ENCODE data around the gene SLX4.
"Not testable (repeated sequence)": the region's sequence is repeated elsewhere in the genome, so short reads cannot be mapped to it uniquely, and the experiment has no call there.

The SLX4 gene

DNA sequence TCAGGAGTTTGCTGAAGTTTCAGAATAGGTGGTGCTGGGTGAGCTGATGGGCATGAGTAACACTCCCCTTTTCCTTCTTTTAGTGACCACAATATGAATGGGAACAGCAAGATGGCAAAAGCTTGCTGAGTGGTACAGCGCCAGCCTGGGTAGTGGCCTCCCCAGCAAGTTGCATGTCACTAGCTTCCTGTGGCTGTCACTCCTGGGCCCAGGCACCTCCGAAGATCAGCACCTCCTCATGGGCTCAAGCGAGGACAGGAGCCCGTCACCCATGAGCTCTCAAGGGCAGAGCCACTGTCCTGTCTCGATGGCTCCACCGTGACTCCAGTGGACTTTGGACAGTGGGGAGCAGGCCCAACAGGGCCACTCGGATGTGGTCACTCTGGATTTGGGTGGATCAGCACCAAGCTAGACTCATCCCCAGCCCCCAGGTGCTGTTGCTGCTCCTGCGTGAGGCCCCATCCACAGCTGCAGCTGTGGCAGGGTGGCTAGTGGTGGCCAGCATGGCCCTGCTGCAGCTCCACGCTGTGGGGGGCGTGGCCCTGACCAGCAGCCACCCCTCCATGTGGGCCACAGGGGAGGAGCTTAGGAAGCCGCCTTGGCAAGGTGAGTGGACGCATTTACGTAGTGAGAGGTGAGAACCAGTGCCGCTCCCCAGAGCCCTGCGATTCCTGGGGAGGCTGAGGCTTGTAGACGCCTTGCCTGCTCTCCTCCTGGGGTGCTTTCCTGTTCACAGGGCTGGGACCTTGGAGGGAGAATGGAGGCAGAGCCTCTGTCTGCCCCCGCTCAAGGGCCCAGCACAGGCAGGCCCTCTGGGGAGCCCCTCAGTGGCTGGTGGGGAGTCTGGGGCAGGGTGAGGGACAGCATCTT is 29.5 kb upstream of the SLX4 start:
- DNase-seq, result no peak

DNA sequence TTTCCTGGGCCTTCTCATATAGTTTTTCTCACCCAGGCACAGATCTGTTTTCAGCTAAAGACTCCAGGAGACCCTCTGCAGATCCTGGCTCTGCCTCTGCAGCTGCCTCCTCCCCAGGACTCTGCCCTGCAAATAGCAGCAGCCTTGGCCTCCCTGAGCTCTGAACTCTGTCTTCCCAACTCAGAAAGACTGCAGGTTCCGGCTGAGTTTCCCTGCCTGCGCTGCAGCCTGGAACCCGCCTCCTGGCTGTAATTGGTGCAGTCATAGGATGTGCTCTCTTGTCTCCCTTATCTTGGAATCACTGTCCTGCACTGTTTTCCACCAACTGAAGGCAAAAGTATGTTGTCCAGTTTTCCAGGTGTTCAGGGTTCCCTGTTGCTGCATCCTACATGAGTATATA is 28.8 kb upstream of the SLX4 start:
- no peak for DNase-seq

DNA sequence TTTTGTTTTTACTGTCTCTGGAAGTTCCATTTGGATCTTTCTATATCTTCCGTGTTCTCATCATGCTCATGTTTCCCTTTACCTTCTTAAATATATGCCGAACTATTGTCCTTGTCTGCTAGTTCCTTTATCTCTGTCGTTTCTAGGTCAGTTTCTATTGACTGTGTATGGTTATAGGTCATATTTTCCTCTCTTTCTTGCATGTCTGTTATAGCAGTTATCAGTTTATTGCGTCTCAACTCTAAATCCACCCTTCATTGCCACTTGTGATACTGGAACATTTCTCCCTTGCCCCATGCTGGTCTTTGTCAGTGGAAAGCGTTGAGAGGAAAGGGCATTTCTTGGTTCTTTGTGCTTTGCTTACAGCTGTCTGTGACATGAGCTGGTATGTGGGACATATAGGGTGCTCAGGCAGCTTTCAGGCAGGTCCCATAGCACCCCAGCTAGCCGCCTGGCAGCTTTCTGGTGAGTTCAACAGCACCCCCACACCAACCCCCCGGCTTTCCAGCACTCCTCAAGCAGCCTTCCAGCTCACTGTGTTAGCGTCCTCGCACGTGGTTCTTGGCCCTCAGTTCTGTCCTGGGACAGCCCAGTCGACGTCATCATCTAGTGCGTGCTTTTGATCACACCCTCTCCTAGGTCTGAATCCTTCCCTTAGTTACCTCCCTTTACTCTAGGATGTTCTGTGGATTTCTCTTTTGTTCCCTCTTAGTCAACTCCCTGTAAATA is 27.7 kb upstream of the SLX4 start:
- DNase-seq, result no peak

DNA sequence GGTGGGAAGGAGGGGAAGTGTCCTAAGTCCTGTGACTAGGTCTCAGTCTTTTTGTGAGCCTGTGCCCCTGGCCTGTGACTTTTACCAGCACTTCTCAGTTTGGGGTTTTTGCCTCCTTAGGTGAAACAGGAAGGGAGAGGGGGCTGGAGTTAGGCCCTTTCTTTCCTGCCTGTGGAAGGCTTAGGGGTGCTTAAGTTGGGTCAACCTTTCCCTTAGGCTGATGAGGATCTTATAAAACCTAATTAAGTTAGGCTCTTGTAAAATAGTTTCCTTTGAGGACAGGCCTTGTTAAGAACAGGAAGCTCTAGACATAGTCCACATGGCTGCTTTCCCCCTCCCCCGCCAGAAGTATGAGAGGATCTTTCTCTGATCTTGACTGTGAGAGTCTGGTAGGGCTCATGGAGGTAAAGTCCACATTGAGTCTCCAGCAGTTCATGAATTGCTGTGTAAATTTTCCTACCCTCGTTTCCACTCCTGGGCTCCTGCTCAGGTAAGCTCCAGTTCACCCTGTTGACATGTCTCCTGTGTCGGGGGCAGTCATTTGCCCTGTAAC is 26.0 kb upstream of the SLX4 start:
- DNase-seq, result no peak

DNA sequence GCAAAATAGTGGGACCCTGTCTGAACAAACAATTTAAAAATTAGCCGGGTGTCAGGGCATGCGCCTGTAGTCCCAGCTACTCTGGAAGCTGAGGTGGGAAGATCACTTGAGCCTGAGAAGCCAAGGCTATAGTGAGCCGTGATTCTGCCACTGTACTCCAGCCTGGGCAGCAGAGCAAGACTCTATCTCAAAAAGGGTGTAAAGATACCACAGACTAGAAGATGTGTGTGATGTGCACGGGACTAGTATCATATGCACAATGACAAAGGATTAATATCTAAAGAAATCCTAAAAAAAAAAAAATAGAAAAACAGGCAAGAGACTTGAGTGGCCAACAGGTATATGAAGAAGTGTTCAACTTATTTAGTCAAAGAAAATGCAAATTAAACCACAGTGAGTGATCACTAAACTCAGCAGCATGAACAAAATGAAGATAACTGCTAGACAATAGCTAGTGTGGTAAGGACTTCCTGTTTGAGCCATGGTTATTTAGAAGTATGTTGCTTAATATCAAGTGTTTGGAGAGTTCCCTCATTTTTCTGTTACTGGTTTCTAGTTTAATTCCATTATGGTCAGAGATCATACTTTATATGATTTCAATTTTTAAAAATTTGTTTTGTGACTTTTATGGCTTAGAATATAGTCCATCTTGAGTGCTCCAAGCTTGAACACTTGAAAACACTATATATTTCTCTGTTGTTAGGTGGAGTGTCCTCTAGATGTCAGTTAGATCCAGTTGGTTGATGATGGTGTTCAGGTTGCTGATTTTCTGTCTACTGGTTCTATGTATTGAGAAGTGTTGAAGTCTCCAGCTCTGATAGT is 14.7 kb upstream of the SLX4 start:
- no peak for DNase-seq

DNA sequence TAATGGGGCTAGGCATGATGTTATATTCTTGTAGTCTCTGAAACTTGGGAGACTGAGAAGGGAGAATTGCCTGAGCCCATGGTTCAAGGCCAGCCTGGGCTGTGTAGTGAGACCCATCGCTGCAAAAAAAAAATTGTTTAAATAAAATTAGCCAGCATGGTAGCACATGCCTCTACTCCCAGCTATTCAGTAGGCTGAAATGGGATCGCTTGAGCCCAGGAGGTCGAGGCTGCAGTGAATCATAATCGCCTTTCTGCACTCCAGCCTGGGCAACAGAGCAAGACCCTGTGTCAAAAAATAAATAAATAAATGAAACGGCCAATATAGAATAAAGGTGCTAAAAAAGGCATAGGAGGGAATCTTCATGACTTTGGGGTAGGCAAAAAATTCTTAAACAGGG is 13.9 kb upstream of the SLX4 start:
- DNase-seq, result no peak

DNA sequence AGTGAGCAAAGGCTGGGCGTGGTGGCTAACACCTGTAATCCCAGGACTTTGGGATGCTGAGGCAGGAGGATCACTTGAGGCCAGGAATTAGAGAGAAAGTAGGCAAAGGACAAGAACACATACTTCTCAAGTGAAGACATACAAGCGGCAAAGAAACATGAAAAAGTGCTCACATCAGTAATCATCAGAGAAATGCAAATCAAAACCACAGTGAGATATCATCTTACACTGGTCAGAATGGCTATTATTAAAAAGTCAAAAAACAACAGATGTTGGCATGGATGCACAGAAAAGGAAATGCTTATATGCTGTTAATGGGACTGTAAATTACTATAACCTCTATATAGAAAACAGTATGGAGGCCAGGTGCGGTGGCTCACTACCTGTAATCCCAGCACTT is 12.2 kb upstream of the SLX4 start:
- DNase-seq, result no peak

DNA sequence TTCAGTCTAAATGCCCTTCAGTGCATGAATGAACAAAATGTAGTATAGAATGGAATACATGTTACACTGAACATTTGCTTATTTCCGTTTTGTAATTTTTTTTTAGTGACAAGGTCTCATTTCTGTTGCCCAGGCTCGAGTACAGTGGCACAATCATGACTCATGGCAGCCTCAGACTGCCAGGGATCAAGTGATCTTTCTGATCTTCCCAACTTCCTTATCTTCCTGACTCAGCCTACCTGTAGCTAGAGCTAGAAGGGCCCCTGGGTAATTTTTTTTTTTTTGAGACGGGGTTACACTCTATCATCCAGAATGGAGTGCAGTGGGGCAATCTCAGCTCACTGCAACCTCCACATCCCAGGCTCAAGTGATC is 7.3 kb upstream of the SLX4 start:
- no peak for DNase-seq

DNA sequence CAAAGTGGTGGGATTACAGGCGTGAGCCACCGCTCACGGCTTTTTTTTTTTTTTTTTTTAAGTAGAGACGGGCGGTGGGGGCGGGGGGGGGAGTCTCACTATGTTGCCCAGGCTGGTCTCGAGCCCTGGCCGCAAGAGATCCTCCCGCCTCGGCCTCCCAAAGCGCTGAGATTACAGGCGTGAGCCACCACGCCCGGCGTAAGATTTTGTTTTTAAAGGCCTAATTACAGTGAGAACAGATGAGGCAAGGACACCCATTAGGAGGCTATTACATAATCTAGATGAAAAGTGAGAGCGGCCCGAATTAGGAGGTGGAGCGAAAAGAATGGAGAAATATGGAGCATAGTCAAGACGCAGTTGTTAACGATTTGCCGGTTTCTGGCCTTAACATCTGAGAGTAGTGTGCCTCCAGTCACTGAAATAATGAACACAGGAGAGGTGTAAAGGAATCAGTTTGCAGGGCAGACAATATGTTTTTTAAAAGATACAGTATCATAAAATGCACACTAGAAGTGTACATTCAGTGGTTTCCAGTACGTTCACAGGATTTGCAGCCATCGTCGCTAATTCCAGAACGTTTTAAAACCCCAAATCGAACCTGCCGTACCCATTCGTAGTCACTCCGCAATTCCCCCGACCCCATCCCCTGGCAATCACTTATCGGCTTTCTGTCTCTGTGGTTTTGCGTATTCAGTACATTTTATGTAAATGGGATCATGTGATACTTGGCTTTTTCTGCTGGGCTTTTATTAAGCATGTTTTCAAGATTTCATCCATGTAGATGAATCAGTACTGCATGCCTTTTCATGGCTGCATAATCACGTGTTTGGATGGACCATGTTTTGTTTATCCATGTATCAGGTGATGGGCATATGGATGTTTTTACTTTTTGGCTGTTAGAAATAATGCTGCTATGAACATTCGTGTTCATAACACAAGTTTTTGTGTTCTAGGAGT is 1.4 kb upstream of the SLX4 start:
- DNase-seq, result no peak

DNA sequence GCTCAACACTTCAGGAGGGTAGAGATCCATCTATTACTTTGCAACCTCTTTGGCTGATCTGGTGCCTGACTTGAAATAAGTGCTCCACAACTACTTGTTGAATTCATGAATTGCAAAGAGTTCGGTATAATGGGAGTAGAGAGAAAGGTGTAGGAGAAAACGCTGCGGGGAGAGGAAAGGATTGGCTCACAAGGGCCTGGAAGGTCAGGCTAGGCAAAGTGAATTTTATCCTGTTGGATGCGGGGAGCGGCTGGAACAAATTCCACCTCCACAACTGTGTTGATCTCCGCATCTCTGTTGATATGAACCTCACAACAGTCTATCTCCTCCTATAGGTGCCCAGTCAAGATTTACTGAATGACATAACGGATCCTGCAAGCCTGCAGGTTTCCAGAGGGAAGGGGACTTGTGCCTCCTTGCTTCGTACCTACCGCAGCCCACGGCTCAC is 684 bp downstream of the SLX4 start:
- no peak for DNase-seq

DNA sequence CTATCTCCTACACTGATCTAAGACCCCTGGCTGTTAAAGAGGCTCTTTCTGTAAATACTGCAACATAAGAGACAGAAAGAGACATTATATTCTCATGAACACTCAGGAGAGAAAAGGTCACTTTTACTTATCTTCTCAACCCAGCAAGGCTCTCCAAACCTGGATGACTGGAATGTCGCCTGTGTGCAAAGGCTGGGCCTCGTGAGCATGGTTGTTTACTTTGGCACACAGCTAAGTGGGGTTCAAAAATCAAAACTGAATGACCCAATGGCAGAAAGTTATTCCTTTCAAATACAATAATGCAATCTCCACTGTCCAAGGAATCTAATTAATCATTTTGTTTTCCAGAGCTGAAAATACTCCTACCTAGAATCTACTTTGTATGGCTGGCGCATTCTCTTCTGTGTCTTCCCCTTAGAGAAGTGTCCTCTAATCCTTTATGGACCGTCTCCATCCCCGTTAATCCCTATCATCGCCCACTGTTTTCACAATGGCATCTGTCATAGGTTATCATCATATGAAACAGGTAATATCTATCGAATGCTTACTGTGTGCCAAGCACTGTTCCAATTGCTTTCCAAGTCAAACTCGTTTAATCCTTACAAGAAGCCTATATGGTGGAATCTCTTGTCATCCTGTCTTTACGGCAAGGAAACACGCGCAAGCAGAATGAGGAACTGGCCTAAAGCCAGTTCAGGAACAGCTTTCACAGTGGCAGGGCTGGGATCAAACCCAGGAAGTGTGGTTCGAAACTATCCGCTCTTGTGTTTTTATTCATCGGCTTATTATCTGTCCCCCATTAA is 1.3 kb downstream of the SLX4 start:
- no peak for DNase-seq

DNA sequence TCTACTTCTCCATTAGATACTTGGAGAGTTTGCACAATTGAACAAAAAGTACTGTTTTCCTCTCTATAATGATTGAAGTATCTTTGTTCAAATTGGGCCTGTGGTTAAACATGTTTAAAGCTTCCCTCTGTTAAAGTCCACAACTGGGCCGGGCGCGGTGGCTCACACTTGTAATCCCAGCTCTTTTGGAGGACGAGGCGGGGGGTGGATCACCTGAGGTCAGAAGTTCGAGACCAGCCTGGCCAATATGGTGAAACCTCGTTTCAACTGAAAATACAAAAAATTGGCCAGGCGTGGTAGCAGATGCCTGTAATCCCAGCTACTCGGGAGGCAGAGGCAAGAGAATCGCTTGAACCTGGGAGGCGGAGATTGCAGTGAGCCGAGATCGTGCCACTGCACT is 2.4 kb downstream of the SLX4 start:
- not testable (repeated sequence) for DNase-seq

DNA sequence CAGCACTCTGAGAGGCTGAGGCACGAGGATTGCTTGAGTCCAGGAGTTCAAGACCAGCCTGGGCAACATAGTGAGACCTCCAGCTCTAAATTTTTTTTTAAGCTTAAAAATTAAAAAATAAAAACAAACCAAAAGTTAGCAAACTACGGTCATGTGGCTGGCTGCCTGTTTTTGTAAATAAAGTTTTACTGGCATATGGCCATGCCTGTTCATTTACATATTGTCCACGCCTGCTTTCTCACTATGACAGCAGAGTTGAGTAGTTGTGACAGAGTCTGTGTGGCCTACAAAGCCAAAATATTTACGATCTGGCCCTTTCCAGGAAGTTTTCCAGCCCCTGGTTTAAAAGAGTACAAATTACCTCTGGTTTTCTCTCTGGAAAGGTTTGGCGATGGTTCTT is 3.3 kb downstream of the SLX4 start:
- DNase-seq, result no peak

DNA sequence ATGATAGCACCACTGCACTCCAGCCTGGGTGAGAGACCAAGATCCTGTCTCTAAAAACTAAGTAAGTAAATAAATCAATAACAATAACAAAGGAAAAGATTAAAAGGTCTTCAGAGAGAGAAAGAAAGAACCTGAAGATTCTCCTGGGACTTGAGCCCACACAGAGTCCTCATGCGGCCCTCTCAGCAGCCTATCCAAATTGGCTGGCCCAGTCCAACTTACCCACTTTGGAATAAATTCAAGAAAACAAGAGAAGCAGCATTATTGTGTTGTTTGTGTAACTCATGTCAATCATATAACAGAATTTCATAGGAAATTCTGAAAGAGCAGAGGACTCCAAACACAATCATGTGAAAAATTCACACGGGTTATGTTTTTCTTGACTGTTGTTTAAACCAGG is 3.8 kb downstream of the SLX4 start:
- no peak for DNase-seq

DNA sequence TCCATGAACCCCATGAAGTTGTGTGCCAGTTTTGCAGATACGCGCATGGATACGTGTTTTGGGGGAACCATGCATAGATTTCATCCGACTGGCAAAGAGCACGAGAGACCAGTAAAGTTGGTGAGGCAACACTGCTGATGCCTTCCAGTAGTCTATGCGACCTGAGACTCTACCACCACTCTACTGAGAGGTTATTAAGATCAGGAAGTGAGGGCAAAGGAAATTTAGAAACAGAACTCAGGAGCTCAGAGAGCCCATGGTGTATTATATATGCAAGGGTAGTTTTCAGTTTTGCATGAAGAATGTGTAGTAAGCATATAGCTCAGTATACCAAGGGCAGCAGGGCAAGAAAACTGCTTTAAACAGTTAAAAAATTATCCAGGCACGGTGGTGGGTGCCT is 4.2 kb downstream of the SLX4 start:
- no peak for DNase-seq

DNA sequence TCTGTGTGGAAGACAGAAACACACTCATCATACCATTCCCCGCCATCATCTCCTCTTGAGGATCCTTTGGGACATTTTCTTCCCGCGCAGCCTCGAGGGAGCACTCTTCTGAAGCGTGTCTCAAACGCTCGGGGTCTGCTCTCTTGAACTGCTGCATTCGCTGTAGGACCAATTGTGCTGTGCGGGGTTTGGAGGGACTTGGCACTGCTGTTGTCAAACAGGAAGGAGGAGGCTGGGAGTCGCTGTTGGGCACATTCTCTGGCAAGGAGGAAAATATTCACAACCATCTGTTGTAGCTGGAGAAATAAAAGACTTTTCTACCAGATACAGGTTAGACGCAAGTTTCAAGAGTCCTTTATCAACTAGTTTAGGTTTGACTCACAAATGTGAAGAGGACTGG is 5.0 kb downstream of the SLX4 start:
- no peak for DNase-seq

DNA sequence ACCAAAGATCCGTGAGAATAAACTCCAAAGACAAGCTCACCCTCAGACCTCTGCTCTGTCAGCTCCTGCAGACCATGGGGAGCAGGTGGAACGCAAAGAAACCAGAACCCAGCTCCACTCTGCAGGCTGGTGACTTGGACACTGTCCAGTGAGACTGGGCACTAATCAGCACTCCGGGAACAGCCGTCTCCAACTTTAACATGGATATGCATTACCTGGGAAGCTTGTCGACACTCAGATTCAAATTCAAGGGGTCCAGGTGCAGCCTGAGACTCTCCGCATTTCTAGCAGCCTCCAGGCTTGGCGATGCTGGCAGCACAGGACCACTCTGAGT is 9.1 kb downstream of the SLX4 start:
- DNase-seq, result no peak

DNA sequence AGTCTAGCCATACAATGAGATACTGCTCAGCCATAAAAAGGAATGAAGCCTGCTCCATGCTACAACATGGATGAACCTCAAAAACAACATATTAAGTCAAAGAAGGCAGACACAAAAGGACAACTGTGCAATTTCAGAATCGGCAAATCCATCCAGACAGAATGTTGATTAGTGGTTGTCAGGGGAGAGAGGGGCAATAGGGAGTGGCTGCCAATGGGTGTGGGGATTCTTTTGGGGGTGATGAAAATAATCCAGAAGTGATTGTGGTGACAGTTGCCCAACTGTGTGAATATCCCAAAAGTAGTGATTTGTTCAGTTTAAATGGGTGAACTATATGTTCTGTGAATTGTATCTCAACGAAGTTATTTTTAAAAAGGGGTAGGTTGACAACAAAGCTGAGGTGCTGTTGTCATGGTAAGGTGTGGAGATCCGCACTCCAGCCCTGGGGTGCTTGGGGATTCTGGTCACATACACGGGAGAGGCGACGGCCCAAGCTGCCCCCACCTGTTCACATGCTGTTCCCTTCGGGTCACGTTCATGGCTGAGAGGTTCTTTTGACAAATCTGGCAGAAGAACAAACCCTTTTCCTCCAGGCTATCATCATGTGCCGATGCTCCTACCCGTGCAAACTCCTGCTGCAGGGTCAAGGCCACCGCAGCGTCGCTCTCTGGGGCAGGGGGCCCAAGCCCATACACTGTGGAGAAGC is 9.6 kb downstream of the SLX4 start:
- no peak for DNase-seq

DNA sequence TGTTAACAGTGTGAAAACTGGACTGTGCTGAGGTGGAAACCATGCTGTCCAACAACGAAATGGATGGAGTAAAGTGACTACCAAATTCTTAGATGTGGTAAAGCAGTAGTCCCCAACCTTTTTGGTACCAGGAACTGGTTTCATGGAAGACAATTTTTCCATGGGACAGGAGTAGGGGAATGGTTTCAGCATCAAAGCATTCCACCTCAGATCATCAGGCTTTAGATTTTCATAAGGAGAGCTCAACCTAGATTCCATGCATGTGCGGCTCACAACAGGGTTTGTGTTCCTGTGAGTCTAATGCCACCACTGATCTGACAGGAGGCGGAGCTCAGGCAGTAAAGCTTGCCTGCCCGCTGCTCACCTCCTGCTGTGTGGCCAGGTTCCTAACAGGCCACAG is 11.5 kb downstream of the SLX4 start:
- no peak for DNase-seq

DNA sequence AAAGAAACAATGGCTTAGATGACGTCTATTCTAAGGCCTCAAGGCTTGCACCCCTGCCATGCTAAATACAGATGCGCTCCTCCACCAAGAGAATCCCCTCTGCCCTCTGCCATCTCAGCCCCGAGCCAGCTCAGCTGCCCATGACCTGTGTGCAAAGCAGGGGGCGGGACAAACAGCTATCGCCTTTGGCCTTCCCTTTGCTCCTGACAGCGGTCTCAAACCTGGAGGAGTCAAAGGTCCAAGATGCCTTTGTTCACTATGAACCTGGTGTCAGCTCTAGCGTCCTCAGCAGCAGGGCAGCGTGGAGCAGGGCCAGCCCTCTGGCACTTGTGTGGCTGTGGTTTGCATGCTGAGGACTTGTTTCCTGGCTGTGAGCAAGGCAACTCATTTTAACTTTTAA is 12.3 kb downstream of the SLX4 start:
- DNase-seq, result no peak

DNA sequence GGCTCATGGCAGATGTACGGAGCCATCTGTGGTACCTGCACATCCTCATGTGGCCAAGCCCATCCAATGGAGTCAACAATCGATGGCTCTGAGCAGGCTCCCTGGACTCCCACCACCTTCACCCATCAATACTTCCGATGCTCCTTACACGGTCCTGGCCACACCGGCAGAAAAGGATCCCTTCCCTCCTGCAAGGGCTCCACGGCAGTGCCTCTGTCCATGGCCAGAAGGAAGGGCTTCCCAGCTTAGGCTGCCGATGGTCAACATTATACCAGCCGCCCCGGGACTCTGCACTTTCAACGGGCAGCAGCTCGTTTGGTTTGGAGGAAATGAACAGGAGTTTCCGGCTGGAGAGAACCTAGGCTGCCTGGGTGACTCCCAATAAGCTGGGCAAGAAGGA is 13.2 kb downstream of the SLX4 start:
- DNase-seq, result no peak

Data from NCI-H774 (cell line).